Measurements from ENCODE around the gene TOLLIP.

The TOLLIP gene

DNA sequence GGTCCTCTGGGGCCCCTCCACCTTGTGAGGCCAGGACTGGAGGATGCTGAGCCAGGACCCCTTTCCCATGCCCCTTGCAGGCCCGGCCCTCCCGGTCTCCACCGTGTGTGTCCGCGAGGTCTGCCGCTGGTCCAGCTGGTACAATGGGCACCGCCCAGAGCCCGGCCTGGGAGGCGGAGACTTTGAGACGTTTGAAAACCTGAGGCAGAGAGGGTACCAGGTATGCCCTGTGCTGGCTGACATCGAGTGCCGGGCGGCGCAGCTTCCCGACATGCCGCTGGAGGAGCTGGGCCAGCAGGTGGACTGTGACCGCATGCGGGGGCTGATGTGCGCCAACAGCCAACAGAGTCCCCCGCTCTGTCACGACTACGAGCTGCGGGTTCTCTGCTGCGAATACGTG lies 68.7 kb downstream of the TOLLIP start:
- DNase-seq = no peak

DNA sequence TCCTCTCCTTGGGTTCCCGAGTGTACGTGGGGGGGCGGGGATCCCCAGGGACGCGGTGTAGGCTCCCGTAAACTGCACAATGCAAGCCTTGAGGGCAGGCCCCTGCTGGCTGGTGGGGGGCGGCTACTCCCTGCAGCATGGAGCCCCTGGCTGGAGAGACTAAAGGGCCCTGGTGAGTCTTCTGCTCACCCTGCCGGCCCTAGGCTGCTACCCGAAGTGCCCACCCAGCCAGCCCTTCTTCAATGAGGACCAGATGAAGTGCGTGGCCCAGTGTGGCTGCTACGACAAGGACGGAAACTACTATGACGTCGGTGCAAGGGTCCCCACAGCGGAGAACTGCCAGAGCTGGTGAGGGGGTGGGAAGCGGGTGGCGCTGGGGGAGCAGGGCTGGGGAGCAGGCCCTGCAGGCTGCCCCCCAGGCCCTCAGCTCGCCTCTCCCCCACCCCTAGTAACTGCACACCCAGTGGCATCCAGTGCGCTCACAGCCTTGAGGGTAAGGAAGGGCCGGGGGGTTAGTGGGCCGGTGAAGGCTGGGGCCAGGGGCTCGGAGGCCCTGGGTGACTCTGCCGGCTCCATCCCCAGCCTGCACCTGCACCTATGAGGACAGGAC lies 69.7 kb downstream of the TOLLIP start:
- DNase-seq = no peak

DNA sequence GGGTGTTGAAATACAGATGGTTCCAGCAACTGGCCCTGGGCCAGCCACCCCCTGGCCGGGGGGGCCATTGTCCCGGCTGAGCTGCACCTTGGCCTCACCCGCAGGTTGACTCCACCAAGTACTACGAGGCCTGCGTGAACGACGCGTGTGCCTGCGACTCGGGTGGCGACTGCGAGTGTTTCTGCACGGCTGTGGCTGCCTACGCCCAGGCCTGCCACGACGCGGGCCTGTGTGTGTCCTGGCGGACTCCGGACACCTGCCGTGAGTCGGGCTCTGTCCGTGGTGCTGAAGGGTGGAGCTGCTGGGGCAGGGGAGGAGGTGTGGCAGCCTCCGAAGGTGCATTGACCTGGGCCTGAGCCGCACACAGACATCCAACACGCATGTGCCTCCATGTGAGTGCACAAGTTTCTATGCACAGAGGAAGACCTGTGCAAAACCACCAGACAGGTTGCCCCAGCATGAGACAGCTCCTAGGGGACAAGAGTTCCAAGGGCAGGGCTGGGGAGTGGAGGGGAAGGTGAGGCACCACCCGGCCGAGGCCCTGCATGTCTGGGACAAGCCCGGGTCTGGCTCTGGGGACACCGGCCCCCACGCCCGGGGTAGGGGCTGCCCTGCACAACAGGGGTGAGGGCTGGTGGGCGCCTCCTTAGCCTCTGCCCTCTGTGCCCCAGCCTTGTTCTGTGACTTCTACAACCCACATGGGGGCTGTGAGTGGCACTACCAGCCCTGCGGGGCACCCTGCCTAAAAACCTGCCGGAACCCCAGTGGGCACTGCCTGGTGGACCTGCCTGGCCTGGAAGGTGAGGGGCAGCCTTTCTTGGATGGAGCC lies 70.5 kb downstream of the TOLLIP start:
- no peak for DNase-seq

DNA sequence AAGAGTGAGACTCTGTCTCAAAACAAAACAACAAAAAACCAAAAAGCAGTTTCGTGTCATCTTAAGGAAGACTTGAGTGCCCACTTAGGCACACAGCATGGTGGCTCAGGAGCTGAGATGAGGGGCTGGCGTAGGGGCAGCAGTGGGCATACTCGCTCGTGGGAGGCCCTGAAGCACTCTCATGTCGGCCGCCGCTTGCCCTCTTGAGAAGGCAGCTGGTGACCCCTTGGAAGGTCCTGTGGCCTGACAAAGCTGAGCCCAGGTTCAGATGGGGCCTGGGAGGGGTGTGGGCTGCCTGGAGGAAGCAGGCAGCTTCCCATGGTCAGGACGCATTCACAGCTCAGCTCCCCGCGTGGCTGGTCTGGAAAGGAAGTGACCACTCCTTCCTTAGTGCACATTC lies 71.6 kb downstream of the TOLLIP start:
- DNase-seq = no peak

DNA sequence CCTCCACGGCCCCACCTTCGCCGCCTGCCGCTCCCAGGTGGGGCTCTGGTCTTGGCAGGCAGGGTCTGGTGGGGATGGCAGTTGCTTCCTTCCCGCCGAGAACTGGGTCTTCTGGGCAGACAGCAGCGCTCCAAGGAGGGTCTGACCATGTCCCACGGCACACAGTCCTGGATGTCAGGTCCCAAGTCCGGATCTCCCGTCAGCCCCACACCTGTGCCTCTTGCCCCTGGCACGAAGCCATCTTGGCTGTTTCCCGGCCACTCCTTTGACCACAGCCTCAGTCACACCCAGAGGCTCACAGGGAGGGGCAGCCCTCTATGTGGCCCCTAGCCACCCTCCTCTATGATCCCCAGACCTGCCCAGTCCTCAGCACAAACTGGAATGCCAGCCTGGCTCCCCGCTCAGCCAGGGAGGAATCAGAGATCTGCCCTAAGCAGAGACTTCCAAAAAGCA lies 72.3 kb downstream of the TOLLIP start:
- DNase-seq = no peak

DNA sequence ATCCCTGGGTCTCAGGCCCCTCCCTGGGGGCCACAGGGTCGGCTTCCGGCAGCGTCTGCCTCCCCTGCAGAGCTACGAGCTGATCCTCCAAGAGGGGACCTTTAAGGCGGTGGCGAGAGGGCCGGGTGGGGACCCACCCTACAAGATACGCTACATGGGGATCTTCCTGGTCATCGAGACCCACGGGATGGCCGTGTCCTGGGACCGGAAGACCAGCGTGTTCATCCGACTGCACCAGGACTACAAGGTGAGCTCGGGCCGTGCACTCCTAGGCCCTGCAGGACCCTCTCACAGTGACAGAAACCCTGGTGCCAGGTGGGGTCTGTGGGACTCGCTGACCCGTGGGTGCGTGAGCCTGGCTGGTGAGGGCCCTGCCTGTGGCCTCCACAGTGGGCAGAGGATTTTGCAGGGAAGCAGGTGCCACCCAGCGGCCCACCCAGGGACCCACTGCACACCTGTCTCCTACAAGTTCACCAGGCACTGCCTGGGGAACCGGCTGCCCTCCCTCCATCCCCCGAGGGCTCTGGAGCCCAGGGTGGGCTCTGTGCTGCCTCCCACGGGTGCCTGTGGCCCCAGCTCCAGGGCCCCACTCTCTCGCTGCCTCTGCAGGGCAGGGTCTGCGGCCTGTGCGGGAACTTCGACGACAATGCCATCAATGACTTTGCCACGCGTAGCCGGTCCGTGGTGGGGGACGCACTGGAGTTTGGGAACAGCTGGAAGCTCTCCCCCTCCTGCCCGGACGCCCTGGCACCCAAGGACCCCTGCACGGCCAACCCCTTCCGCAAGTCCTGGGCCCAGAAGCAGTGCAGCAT lies 72.9 kb downstream of the TOLLIP start:
- DNase-seq = no peak

DNA sequence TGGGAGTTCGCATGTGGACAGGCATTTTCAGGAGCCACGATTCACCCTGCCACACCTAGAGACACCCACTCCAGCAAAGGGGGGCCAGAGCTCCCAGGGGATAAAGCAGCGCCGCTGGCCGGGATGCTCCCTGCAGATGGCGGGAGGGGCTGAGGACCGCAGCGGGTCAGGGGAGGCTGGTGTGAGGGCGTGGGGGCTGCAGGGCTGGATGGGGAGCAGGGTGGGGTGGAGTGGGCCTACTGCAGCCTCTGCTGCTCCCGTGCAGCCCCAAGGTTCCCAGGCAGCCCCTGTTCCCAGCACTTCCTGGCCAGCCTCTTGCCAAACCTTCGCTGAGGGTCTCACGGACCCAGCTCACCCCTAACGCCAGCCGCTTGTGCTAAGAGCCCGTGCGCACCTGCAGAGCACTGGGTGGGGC lies 73.5 kb downstream of the TOLLIP start:
- DNase-seq = no peak

DNA sequence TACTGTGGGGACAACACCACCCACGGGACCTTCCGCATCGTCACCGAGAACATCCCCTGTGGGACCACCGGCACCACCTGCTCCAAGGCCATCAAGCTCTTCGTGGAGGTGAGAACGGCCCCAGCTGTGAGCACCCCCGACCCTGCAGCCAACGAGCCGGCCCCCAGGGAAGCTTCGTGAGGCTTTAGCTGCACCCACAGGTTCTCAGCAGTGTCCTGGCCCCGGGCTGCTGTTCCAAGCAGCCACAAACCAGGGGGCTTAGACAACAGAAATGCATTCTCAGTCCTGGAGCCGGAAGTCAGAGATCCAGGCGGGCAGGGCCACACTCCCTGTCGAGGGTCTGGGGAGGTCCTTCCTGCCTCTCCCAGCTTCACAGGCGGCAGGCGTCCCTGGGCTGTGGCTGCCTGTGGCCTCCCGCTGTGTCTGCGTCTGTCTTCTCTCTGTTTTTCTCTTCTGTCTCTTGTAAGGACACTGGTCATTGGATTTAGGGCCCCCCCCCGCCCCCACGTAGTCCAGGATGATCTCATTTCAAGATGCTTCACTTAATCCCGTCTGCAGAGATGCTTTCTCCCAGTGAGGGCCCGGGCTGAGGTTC lies 74.0 kb downstream of the TOLLIP start:
- DNase-seq = no peak

DNA sequence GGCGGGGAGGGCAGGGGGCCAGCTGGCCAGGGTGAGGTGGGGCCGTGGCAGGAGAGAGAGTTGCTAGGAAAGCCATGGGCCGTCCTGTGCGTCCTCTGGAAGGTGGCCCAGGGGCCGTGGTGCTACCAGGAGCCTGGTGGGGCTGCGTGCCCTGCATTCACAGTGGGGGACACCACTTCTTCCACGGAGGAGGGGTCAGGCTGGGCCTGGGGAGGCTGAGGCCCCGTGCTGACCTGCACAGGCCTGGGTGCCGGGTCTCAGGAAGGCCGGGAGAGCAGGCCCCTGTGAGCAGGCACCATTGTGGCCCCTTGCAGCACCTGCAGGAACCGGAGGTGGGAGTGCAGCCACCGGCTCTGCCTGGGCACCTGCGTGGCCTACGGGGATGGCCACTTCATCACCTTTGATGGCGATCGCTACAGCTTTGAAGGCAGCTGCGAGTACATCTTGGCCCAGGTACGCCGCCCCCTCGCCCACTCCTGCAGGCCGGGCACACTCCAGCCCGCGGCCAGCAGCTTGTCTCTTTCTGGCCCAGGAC lies 74.6 kb downstream of the TOLLIP start:
- DNase-seq = no peak

DNA sequence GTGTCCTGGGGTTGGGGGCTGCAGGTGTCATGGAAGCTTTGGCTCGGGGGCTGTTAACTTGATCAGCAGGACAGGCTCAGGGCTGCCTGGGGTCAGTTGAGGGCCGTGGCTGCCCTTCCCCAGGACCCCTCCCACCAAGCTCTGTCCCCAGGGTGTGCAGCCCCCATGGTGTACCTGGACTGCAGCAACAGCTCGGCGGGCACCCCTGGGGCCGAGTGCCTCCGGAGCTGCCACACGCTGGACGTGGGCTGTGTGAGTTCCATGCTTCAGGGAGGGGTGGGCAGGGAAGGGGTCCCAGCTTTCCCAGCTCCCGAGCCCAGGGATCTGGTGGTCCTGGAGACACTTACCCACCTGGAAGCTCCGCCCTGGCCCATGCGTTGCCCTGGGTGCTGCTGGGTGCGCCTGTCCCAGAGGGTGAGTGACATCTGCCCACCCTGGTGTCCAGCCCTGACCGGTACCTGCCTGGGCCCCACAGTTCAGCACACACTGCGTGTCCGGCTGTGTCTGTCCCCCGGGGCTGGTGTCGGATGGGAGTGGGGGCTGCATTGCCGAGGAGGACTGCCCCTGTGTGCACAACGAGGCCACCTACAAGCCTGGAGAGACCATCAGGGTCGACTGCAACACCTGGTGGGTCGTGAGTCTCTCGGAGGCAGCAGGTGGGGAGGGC lies 75.2 kb downstream of the TOLLIP start:
- no peak for DNase-seq

DNA sequence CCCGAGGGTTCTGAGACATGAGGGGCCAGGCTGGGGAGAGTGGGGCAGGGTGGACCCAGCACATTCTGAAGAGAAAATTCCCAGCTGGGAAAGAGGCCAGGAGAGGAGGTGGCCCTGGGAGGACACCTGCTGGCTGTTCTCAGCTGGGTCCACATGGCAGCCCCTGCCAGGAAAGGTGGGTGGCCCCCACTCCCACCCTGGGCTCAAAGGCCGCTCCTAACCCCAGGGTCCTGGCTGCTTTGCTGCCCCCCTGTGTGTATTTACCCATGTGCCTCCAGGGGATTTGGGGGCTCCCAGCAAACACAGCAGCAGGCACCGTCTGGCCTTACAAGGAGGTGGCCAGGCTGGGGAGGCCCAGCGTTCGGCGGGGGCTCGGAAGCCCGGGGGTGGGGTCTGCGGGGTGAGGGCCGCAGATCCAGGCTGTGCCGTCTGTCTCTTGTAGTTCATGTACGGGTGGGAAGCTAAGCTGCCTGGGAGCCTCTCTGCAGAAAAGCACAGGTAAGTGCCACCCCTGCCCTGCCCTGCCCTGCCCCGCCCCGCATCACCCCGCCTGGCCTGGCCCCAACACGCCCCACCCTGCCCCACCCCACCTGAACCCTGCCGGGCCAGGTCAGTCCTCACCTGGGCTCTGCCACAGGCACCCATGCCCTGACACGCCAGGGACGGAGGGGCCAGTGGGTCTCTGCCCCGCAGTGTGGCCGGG lies 75.9 kb downstream of the TOLLIP start:
- DNase-seq = no peak

DNA sequence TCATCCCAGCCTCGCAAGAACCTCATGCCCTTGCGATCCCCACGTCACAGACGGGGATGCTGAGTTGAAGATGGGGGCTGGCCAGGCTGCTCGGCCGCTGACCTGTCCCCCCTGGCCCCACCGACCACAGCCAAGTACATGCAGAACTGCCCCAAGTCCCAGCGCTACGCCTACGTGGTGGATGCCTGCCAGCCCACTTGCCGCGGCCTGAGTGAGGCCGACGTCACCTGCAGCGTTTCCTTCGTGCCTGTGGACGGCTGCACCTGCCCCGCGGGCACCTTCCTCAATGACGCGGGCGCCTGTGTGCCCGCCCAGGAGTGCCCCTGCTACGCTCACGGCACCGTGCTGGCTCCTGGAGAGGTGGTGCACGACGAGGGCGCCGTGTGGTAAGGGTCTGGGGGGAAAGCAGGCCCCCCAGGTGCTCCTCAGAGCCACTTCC lies 76.5 kb downstream of the TOLLIP start:
- DNase-seq = no peak

DNA sequence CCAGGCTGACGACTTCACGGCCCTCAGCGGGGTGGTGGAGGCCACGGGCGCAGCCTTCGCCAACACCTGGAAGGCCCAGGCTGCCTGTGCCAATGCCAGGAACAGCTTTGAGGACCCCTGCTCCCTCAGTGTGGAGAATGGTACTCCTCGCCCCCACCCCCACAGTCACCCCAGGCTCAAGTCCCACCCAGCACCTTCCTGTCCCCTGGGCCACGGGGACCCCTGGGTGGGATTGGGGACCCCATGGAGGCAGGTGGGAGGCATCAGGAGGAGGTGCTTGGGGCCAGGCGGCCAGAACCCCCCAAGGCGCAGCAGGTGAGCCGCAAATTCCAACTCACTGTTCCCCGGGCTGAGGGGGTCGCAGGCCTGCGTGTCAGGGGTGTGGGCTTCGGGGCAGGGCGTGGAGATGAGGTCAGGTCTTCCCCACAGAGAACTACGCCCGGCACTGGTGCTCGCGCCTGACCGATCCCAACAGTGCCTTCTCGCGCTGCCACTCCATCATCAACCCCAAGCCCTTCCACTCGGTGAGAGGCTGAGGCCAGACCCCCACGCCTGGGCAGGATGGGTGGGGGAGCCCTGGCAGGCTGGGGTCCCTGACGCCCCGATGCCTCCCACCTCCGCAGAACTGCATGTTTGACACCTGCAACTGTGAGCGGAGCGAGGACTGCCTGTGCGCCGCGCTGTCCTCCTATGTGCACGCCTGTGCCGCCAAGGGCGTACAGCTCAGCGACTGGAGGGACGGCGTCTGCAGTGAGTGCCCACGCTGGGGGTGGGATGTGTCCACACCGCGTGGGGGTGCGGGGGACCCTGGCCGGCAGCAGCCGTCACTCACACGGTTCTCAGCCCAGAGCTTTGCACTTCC lies 77.2 kb downstream of the TOLLIP start:
- DNase-seq = no peak

DNA sequence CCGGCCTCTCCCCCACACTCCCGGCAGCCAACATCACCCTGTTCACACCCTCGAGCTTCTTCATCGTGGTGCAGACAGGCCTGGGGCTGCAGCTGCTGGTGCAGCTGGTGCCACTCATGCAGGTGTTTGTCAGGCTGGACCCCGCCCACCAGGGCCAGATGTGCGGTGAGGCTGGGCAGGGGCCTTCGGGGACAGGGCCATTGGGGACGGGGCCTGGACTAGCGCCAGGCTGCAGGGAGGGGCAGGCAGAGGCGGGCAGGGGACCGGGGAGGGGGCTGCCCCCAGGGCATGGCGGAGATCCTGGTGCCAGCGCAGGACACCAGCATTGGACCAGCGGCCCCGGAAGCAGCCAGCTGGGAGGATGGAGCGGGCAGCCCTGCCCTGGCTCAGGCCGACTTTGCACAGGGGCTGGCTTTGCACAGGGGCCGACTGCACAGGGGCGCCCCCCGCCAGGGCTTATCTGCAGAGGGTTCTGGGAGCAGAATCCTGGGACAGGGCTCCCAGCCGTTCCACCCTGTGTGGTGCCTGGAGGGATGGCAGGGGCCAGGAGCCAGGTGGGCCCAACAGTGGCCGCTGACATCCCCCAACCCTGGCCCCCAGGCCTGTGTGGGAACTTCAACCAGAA lies 77.9 kb downstream of the TOLLIP start:
- DNase-seq = no peak

DNA sequence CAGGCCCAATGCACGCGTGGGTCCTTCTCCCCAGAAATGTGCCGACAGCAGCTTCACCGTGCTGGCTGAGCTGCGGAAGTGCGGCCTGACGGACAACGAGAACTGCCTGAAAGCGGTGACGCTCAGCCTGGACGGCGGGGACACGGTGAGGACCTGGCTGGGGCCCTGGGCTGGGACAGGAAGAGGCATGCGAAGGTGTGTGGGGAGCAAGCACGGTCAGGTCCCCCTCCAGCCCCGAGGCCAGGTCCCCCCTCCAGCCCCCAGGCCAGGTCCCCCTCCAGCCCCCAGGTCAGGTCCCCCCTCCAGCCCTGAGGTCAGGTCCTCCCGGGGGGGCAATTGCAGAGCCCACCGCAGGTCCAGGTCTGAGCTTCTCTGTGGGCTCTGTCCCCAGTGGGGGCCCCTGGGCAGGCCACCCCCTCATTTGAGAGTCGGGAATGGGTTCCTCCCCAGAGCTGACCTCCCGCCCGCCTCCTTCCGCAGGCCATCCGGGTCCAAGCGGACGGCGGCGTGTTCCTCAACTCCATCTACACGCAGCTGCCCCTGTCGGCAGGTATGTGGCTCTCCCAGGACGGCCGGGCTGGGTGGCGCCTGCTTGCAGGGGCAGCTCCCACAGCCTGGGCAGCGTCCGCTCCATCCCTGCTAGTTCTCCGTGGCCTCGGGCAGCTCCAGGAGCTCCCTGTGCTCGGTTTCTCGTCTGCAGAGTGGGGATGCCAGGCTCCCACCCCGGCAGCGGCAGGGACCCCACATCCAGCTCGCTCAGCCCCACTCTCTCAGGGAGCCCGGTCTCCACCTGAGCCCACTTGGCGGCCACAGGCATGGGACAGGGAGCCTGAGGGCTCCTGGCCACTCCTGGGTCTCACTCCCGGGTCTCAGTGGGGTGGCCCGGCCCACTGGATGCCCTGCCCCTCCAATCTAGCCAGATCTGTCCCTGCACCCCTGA lies 78.7 kb downstream of the TOLLIP start:
- DNase-seq = no peak

DNA sequence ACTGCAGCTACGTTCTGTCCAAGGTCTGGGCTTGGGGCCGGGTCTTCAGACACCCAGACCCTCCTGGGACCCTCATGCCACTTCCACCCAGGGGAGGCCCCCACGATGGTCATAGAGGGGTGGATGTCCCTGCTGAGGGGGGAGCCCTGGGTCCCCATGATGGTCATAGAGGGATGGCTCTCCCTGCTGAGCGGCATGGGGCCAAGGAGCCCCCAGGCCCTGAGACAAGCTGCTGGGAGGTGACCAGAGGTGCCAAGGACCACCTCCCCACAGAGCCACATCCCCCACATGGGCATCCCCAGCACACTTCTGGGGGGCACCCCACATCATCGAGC lies 79.3 kb downstream of the TOLLIP start:
- DNase-seq = no peak

DNA sequence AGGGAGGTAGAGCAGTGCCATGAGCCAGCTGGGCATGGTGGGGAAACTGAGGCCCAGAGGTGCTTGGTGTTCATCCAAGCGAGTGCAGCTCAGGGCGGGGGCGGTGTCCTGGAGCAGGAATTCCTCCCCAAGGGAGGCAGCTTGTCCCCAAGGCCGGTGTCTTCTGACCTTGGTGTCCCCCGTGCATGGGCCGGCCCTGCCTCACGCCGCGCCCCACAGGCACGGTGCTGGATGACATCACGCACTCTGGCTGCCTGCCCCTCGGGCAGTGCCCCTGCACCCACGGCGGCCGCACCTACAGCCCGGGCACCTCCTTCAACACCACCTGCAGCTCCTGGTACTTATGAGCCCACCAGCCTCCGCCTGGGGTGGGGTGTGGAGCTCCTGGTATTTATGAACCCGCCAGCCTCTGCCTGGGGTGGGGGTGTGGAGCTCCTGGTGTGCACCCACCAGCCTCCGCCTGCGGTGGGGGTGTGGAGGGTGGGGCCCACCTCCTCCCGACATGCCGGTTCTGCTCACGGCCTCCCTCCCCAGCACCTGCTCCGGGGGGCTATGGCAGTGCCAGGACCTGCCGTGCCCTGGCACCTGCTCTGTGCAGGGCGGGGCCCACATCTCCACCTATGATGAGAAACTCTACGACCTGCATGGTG lies 79.8 kb downstream of the TOLLIP start:
- DNase-seq = no peak

DNA sequence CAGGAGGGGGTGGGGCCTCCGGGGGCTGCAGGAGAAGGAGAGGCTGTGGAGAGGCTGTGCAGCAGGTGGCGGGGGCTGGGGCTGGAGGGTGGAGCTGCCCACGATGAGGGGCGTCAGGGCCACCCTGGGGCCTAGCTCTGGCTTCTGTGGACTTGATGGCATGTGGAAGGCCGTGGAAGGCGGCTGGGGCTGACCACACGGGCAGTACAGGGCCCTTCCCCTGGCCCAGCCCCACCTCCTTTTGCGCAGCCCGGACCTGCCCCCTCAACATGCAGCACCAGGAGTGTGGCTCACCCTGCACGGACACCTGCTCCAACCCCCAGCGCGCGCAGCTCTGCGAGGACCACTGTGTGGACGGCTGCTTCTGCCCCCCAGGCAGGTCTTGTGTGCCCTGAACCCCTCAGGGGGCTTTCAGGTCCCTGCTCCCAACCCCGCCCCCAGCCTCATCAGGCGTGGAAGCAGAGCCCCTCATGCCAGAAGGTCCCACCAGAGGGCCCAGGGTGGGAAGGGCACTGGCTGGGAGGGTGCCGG lies 80.4 kb downstream of the TOLLIP start:
- no peak for DNase-seq
